ENCODE data around the gene GCNT2.
"Not testable (repeated sequence)": the region's sequence is repeated elsewhere in the genome, so short reads cannot be mapped to it uniquely, and the experiment has no call there.

The GCNT2 gene

DNA sequence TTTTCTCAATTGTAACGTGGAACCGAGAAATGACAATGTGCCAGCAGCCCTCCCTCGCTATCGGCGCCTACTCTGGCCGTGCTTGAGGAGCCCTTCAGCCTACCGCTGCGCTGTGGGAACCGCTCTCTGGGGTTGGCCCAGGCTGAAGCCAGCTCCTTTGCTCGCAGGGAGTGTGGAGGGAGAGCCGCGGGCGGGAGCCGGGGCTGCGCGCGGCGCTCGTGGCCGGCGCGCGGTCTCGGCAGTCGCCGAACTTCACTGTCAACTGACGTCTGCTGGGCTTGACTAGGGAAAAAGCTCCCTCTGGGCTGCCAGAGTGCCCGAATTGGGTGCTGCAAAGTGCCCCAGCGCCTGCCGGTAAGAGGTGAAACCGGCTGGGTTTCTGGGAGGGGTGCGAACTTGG, 29.7 kb upstream of the GCNT2 start:
- TF ChIP-seq, protein P1, sequence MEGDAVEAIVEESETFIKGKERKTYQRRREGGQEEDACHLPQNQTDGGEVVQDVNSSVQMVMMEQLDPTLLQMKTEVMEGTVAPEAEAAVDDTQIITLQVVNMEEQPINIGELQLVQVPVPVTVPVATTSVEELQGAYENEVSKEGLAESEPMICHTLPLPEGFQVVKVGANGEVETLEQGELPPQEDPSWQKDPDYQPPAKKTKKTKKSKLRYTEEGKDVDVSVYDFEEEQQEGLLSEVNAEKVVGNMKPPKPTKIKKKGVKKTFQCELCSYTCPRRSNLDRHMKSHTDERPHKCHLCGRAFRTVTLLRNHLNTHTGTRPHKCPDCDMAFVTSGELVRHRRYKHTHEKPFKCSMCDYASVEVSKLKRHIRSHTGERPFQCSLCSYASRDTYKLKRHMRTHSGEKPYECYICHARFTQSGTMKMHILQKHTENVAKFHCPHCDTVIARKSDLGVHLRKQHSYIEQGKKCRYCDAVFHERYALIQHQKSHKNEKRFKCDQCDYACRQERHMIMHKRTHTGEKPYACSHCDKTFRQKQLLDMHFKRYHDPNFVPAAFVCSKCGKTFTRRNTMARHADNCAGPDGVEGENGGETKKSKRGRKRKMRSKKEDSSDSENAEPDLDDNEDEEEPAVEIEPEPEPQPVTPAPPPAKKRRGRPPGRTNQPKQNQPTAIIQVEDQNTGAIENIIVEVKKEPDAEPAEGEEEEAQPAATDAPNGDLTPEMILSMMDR (IDR thresholded peaks at IDR 0.05; ENCODE audit: borderline replicate concordance, control extremely low read depth, extremely low read depth, insufficient read depth, missing control alignments), result no peak
- in situ Hi-C loops (cut with MboI; ENCODE audit: low sequenced_read_pairs, unreplicated experiment), result loop anchor here (25.0 kb wide), 1 partner anchor 571 kb away; no protein-coding TSS in a partner anchor
- no peak for DNase-seq (ENCODE audit: low spot score)

DNA sequence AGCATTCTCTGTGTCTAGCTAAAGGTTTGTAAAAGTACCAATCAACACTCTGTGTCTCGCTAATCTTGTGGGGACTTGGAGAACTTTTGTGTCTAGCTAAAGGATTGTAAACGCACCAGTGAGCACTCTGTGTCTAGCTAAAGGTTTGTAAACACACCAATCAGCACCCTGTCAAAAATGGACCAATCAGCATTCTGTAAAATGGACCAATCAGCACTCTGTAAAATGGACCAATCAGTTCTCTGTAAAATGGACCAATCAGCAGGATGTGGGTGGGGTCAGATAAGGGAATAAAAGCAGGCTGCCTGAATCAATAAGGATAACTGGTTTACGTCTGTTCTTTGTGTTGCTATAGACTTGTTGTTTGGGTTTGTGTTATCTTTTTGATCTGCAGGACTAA, 29.2 kb upstream of the GCNT2 start:
- in situ Hi-C loops (cut with MboI; ENCODE audit: low sequenced_read_pairs, unreplicated experiment), result loop anchor here (25.0 kb wide), 1 partner anchor 570 kb away; no protein-coding TSS in a partner anchor
- DNase-seq (ENCODE audit: low spot score), result not testable (repeated sequence)

DNA sequence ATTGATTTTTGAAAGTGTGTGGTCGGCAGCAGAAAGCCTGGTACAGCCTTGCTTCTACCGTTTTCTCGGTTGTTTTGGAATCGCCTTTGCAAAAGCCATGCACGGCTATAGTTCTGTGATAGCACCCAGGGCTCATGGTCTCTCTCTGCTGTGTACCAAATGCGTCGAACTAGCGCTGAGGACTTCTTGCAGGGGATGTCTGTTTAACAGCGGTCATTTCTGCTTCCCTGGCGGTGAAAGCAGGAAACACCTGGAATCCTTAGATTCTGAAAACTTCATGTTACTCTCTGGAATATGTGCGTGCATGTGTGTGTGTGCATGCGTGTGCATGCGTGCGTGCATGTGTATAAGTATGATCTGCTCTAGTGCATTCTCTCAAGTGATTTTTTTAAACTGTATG, 26.1 kb upstream of the GCNT2 start:
- TF ChIP-seq, protein P1 (IDR thresholded peaks at IDR 0.05; ENCODE audit: borderline replicate concordance, control extremely low read depth, extremely low read depth, insufficient read depth, missing control alignments), result no peak
- in situ Hi-C loops (cut with MboI; ENCODE audit: low sequenced_read_pairs, unreplicated experiment), result loop anchor here (25.0 kb wide), 1 partner anchor 567 kb away; no protein-coding TSS in a partner anchor

DNA sequence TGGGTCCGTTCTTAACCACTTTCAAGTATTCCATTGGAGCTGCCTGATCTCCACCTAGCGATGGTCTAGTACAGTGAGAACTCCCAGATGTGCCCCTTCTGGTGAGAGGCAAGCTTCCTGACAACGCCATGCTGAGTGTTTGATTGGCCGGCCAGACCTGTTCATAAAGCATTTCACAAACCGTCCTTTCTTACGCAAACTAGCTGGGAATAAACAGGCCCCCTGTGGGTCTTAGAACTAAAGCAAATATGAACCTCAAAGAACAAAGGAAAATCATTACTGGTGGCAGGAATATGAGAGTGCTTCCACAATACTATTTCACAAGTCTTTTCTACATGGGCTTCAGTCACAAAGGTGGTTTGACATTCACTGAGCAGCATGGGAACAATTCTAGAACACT, 15.6 kb upstream of the GCNT2 start:
- no peak for DNase-seq (ENCODE audit: low spot score)
- in situ Hi-C loops (cut with MboI; ENCODE audit: low sequenced_read_pairs, unreplicated experiment), result no loop called here
- TF ChIP-seq, protein P1 (IDR thresholded peaks at IDR 0.05; ENCODE audit: borderline replicate concordance, control extremely low read depth, extremely low read depth, insufficient read depth, missing control alignments), result no peak

More for the DNA sequence above, 26.1 kb upstream of the GCNT2 start:
- DNase-seq (ENCODE audit: low spot score), result no peak

DNA sequence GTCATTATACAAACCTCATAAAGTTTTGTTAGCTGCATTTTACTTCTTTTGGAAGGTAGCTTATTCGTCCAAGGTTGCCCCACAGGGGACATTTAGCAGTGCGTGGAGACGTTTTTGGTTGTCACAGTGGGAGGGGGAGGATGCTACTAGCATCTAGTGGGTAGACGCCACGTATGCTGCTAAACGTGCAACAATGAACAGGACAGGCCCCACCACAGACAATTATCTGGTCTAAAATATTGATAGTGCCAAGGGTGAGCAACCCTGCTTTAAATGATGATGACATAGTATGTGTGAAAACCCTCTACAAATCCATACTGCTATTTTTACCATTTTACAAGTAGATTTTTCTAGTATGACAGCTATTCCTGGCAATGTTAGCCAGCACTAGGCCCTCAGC, 13.9 kb upstream of the GCNT2 start:
- TF ChIP-seq, protein P1 (IDR thresholded peaks at IDR 0.05; ENCODE audit: borderline replicate concordance, control extremely low read depth, extremely low read depth, insufficient read depth, missing control alignments), result no peak
- DNase-seq (ENCODE audit: low spot score), result no peak
- in situ Hi-C loops (cut with MboI; ENCODE audit: low sequenced_read_pairs, unreplicated experiment), result no loop called here

DNA sequence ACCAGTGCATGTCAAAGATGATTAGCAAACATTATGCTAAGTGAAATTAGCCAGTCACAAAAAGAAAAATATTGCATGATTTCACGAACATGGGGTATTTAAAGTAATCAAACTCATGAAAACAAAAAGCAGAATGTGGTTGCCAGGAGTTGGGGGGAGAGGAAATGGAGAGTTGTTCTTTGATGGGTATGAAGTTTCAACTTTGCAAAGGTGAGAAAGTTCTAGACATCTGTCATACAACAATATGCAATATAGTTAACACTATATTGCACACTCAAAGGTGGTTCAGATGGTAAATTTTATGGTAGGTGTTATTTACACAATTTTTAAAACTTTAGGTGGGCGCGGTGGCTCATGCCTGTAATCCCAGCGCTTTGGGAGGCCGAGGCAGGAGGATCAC, 13.4 kb upstream of the GCNT2 start:
- DNase-seq (ENCODE audit: low spot score), result no peak
- TF ChIP-seq, protein P1 (IDR thresholded peaks at IDR 0.05; ENCODE audit: borderline replicate concordance, control extremely low read depth, extremely low read depth, insufficient read depth, missing control alignments), result no peak
- in situ Hi-C loops (cut with MboI; ENCODE audit: low sequenced_read_pairs, unreplicated experiment), result no loop called here

DNA sequence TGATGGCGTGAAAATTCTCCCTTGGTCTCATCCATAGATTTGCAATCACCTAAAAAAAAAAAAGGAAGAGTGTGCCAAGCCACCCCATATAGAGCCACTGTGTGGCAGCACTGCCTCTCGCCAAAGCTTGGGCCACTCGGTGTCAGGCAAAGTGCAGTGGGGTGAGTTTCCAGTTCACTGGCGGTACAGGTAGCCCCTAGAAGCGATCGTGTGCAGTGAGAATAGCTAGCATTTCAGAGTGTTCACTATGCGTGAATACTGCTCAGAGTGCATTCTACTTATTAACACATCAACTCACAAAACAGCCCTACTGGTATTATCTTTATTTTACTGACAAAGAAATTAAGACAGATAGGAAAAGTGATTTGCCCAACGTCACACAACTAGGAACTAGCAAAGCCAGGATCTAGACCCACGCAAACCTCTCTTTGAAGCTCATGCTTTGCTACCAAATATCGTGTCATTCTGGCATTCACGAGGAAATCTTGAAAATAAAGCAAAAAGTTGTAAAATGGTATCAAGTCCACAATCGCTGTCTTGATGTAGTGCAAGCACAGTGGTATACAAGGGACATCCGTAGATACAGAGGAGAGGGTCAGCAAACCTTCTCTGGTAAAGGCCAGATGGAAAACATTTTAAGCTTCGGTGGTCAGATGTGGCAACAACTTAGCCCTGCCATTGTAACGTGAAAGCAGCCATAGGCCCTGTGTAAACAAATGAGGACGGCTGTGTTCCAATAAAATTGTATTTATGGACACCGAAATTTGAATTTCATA, 10.4 kb upstream of the GCNT2 start:
- in situ Hi-C loops (cut with MboI; ENCODE audit: low sequenced_read_pairs, unreplicated experiment), result loop anchor here (10.0 kb wide), 1 partner anchor 194 kb away; no protein-coding TSS in a partner anchor
- peak; percentile 71 for DNase-seq (ENCODE audit: low spot score)

More for the DNA sequence above, 10.4 kb upstream of the GCNT2 start:
- TF ChIP-seq, protein P1 (IDR thresholded peaks at IDR 0.05; ENCODE audit: borderline replicate concordance, control extremely low read depth, extremely low read depth, insufficient read depth, missing control alignments), result peak; percentile 70
